Activated CD4-positive, alpha-beta T cell treated with anti-CD3 and anti-CD28 coated beads, Interleukin-2, amount 50 U/mL, for 4 hours (primary cell): ENCODE data around the gene ZBTB38.

Experiments used
- DNase-seq, 2 experiments: peaks; one replicate each; pipeline ENCODE4 v3.0.0-alpha.2; 2020

The ZBTB38 gene

GRCh38 chr3:141337991-141338390 is 30.3 kb upstream of the ZBTB38 start:
- no peak for DNase-seq

GRCh38 chr3:141338881-141339280 is 29.4 kb upstream of the ZBTB38 start:
- DNase-seq = no peak

- no peak for DNase-seq
Measured at GRCh38 chr3:141341536-141341935, 26.8 kb upstream of the ZBTB38 start.

- DNase-seq = no peak
Measured at GRCh38 chr3:141342386-141342785, 25.9 kb upstream of the ZBTB38 start.

- no peak for DNase-seq
Measured at GRCh38 chr3:141343077-141343476, 25.2 kb upstream of the ZBTB38 start.

GRCh38 chr3:141343865-141344271 is 24.4 kb upstream of the ZBTB38 start:
- no peak for DNase-seq

GRCh38 chr3:141345528-141345927 is 22.8 kb upstream of the ZBTB38 start:
- DNase-seq = no peak

- DNase-seq = no peak
Measured at GRCh38 chr3:141346007-141346406, 22.3 kb upstream of the ZBTB38 start.

GRCh38 chr3:141346418-141346817 is 21.9 kb upstream of the ZBTB38 start:
- DNase-seq = no peak

GRCh38 chr3:141346839-141347238 is 21.5 kb upstream of the ZBTB38 start:
- DNase-seq = no peak

GRCh38 chr3:141348837-141349236 is 19.5 kb upstream of the ZBTB38 start:
- DNase-seq = no peak

GRCh38 chr3:141349711-141350110 is 18.6 kb upstream of the ZBTB38 start:
- DNase-seq = no peak

- no peak for DNase-seq
Measured at GRCh38 chr3:141350666-141351065, 17.6 kb upstream of the ZBTB38 start.

GRCh38 chr3:141352262-141352984 is 15.9 kb upstream of the ZBTB38 start:
- DNase-seq = no peak

- DNase-seq = no peak
Measured at GRCh38 chr3:141353652-141354495, 14.4 kb upstream of the ZBTB38 start.

- no peak for DNase-seq
Measured at GRCh38 chr3:141354517-141354916, 13.8 kb upstream of the ZBTB38 start.

GRCh38 chr3:141355242-141355641 is 13.1 kb upstream of the ZBTB38 start:
- DNase-seq = no peak

GRCh38 chr3:141356046-141356445 is 12.3 kb upstream of the ZBTB38 start:
- no peak for DNase-seq

GRCh38 chr3:141360888-141361598 is 7.3 kb upstream of the ZBTB38 start:
- no peak for DNase-seq

- no peak for DNase-seq
Measured at GRCh38 chr3:141362736-141363135, 5.6 kb upstream of the ZBTB38 start.

- no peak for DNase-seq
Measured at GRCh38 chr3:141365201-141365600, 3.1 kb upstream of the ZBTB38 start.

- DNase-seq = no peak
Measured at GRCh38 chr3:141366285-141367037, 1.8 kb upstream of the ZBTB38 start.
